Esophagus muscularis mucosa (tissue), 3 donors: Measurements from ENCODE around the gene PRLR.

ENCODE experiments used
- CTCF ChIP-seq, 3 experiments: fragments of 200-600 bp in 2 of 3; fragments of 450-650 bp in 1 of 3; sonication (generic) in 2 of 3; IDR thresholded peaks; one replicate each; pipeline ENCODE4 v1.5.1; 2017 to 2019; ENCODE audit warnings: antibody characterized with exemption in 3 of 3, mild to moderate bottlenecking in 2 of 3, moderate library complexity in 1 of 3
- POLR2A ChIP-seq: fragments of 450-650 bp; IDR thresholded peaks from one replicate; pipeline ENCODE4 v1.6.1; 2017; ENCODE audit warnings: antibody characterized with exemption, moderate library complexity, mild to moderate bottlenecking, low read depth
- POLR2AphosphoS5 ChIP-seq, 2 donors: sonication (generic); formaldehyde crosslinking; IDR thresholded peaks; one replicate each; pipeline ENCODE4 v1.6.1; 2017; ENCODE audit warnings: antibody characterized with exemption in 2 of 2

- no peak for TF ChIP-seq CTCF (IDR thresholded peaks at IDR 0.05)
- no peak for TF ChIP-seq POLR2A
- TF ChIP-seq POLR2AphosphoS5 (IDR thresholded peaks at IDR 0.05): no peak
Observed at GRCh38 chr5:35134278-35135030, 95.8 kb downstream of the PRLR start.
